Breast epithelium (tissue), 4 donors: Measurements from ENCODE around the gene GP1BB. TPM values are rescaled to one million over a fixed set of nuclear protein-coding genes. Genes with fewer than 3 reads are reported as not detected.

Experiments
- DNase-seq, 2 donors: peaks; one replicate each; pipeline ENCODE4 v3.0.0-alpha.2; 2019; ENCODE audit warnings: low spot score in 2 of 2
- H3K27ac ChIP-seq, 2 donors: fragments of 200-600 bp; sonication (generic) in 1 of 2; one replicate each; pipeline ENCODE4 v1.5.1; 2016 to 2019; ENCODE audit warnings: mild to moderate bottlenecking in 1 of 2
- H3K27me3 ChIP-seq, 2 donors: fragments of 200-600 bp; sonication (generic) in 1 of 2; one replicate each; pipeline versions ENCODE4 v1.5.1 to v1.6.0; 2017 to 2019; ENCODE audit warnings: control low read depth in 1 of 2, mild to moderate bottlenecking in 1 of 2
- H3K36me3 ChIP-seq: fragments of 200-600 bp; one replicate; pipeline ENCODE4 v1.5.1; 2019
- H3K4me1 ChIP-seq, 2 donors: fragments of 200-600 bp; sonication (generic); one replicate each; pipeline ENCODE4 v1.5.1; 2016 to 2019; ENCODE audit warnings: control low read depth in 1 of 2
- H3K4me3 ChIP-seq, 3 donors: fragments of 200-600 bp; sonication (generic); 1 replicate in 2 of 3; 2 replicates in 1 of 3; pipeline ENCODE4 v1.5.1; 2016 to 2019; ENCODE audit warnings: mild to moderate bottlenecking in 3 of 3, moderate library complexity in 2 of 3
- H3K9me3 ChIP-seq, 2 donors: fragments of 200-600 bp; sonication (generic) in 1 of 2; one replicate each; pipeline ENCODE4 v1.5.1; 2016 to 2019; ENCODE audit warnings: control low read depth in 1 of 2
- CTCF ChIP-seq, 3 donors: fragments of 450-650 bp; IDR thresholded peaks; one replicate each; pipeline ENCODE4 v1.5.1; 2016 to 2017; ENCODE audit warnings: antibody characterized with exemption in 3 of 3, mild to moderate bottlenecking in 3 of 3, moderate library complexity in 3 of 3
- POLR2A ChIP-seq: fragments of 450-650 bp; IDR thresholded peaks from one replicate; pipeline ENCODE4 v1.6.1; 2016; ENCODE audit warnings: antibody characterized with exemption, mild to moderate bottlenecking, moderate library complexity
- POLR2AphosphoS5 ChIP-seq, 3 donors: sonication (generic); formaldehyde crosslinking; IDR thresholded peaks; one replicate each; pipeline ENCODE4 v1.6.1; 2017; ENCODE audit warnings: antibody characterized with exemption in 3 of 3
- intact Hi-C: fragments of 100-400 bp; cut with DNase I; formaldehyde crosslinking; loops from one replicate; pipeline ENCODE4 v1.15.1; 2023; ENCODE audit warnings: low total_unique reads
- total RNA-seq, 3 donors: library from RNA; depleted of rRNA; stranded (reverse); fragments of >200 nt; gene quantifications; one replicate each; pipeline ENCODE4 v1.1.0, GENCODE V29; 2016

GP1BB gene
- total RNA-seq, 3 donors from 2014 or later = 1.3 to 6.2 (median 2.9) TPM

GRCh38 chr22:19734163-19734562 is 10.8 kb downstream of the GP1BB start:
- DNase-seq = no peak
- TF ChIP-seq POLR2AphosphoS5 (IDR thresholded peaks at IDR 0.05) (no peak), POLR2A (no peak), CTCF (IDR thresholded peaks at IDR 0.05) (no peak)
- Histone ChIP-seq H3K27ac (no peak overlapping the region), H3K4me3 (no peak overlapping the region), H3K27me3 (no peaks in the 10 kb centered on the region), H3K9me3 (no peaks in the 10 kb centered on the region), H3K36me3 (no peaks in the 10 kb centered on the region), H3K4me1 (no peaks in the 10 kb centered on the region)
- intact Hi-C loops = loop anchor here (5.0 kb wide), 2 partner anchors 183 to 378 kb away; no protein-coding TSS in a partner anchor

- no peak for DNase-seq
- intact Hi-C loops = loop anchor here (5.0 kb wide), 2 partner anchors 182 to 377 kb away; no protein-coding TSS in a partner anchor
These were observed 11.6 kb downstream of the GP1BB start for GRCh38 chr22:19734837-19735382.

GRCh38 chr22:19735665-19736510 is 12.5 kb downstream of the GP1BB start:
- TF ChIP-seq POLR2AphosphoS5 (IDR thresholded peaks at IDR 0.05) (no peak), CTCF (IDR thresholded peaks at IDR 0.05) (no peak), POLR2A (no peak)
- Histone ChIP-seq H3K4me1 (no peaks in the 10 kb centered on the region), H3K9me3 (no peaks in the 10 kb centered on the region), H3K36me3 (no peaks in the 10 kb centered on the region), H3K27ac (no peak overlapping the region), H3K27me3 (no peaks in the 10 kb centered on the region), H3K4me3 (no peak overlapping the region)
- DNase-seq = no peak
- intact Hi-C loops = no loop called here

More at GRCh38 chr22:19734837-19735382, 11.6 kb downstream of the GP1BB start:
- H3K27me3 ChIP-seq = no peaks in the 10 kb centered on the region
- H3K27ac ChIP-seq = no peak overlapping the region
- TF ChIP-seq CTCF (IDR thresholded peaks at IDR 0.05) (no peak), POLR2A (no peak), POLR2AphosphoS5 (IDR thresholded peaks at IDR 0.05) (no peak)
- H3K9me3 ChIP-seq = no peaks in the 10 kb centered on the region
- no peak overlapping the region for H3K4me3 ChIP-seq
- no peaks in the 10 kb centered on the region for H3K36me3 ChIP-seq
- H3K4me1 ChIP-seq = no peaks in the 10 kb centered on the region

GRCh38 chr22:19737846-19738663 is 14.7 kb downstream of the GP1BB start:
- Histone ChIP-seq H3K36me3 (no peaks in the 10 kb centered on the region), H3K27ac (no peak overlapping the region), H3K9me3 (no peaks in the 10 kb centered on the region), H3K27me3 (no peaks in the 10 kb centered on the region), H3K4me1 (no peaks in the 10 kb centered on the region), H3K4me3 (no peak overlapping the region)
- DNase-seq = no peak
- TF ChIP-seq POLR2AphosphoS5 (IDR thresholded peaks at IDR 0.05) (no peak), POLR2A (no peak), CTCF (IDR thresholded peaks at IDR 0.05) (no peak)
- intact Hi-C loops = no loop called here
